DMS114 treated with DMSO at 0.1 percent for 48 hours (cell line): ENCODE data around the gene FPR3.
"Not testable (repeated sequence)": the region's sequence is repeated elsewhere in the genome, so short reads cannot be mapped to it uniquely, and the experiment has no call there.

ENCODE experiments used
- DNase-seq: peaks from one replicate; lab custom pipeline; 2025; ENCODE audit not compliant: unreplicated experiment; lab: John Stamatoyannopoulos, UW

Gene FPR3

DNA sequence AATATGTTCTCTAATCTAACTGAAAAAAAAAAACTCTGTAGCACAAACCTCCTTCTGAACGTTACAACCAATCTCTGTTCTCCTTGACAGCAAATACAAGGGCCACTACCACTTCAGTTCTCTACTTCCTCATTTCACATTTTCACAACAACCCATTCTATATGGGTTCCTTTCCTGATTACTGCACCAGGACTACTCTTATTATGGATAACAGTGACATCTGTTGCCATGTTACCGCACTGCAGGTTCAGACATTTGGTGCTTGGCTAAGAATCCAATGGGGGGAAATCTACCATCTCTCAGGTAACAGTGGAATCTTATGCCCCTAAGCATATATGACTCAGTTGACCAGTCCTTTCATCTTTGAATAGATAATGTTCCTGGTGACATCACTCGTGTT, 11.6 kb upstream of the FPR3 start:
- DNase-seq = peak; percentile 36

DNA sequence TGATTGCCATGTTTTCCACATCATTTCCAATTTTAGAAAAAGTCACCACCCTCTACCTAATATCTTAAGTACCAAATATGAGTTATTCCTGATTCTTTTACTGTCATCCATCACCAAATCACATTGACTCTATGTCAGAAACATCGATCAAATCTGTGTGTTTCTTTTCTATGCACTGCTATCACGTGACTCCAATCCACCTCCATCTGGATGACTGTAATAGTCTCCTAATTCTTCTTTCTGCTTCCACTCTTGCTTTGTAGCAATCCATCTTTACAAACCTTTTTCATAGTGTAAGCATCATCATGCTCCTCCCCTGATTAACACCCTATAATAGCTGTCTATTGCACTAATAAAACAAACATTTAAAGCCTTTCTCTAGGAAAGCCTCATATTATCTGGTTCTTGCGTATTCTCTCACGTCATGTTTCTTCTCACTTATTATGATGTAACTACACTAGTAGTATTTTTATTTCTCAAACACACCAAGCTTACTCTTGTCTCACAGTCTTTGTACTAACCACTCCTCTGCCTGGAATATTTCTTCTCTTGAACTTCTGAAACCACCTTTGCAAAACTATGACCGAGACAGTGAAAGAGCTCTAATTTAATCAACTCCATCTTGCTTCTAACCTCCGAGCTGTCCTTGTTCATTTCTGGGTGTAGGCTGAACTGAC, 10.7 kb upstream of the FPR3 start:
- no peak for DNase-seq

DNA sequence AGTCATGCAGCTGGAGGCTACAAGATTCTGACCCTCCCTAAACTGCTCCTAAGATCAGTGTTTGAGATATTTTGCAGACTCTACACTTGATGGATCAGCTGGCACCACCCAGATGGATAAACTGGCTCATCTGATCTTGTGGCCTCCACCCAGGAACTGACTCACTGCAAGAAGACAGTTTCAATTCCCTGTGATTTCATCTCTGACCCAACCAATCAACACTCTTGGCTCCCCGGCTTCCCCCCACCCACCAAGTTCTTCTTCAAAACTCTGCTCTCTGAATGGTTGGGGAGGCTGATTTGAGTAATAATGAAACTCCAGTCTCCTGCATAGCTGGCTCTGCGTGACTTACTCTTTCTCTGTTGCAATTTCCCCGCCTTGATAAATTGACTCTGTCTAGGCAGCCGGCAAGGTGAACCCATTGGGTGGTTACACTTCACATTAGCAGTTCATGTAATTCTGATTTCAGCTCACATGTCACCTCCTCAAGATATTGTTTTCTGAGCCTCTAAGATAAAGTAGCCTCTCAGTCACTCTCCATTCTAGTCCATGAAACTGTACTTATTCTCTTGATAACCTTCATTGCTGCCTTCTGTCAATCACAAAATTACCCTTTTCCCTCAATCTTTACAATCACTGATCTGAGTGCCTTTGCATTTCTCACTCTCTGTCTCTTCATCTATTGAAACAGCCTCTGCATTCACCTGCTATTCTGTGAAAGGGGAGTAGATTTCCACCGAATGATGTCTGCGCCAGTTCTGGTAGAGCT, 9.9 kb upstream of the FPR3 start:
- no peak for DNase-seq

DNA sequence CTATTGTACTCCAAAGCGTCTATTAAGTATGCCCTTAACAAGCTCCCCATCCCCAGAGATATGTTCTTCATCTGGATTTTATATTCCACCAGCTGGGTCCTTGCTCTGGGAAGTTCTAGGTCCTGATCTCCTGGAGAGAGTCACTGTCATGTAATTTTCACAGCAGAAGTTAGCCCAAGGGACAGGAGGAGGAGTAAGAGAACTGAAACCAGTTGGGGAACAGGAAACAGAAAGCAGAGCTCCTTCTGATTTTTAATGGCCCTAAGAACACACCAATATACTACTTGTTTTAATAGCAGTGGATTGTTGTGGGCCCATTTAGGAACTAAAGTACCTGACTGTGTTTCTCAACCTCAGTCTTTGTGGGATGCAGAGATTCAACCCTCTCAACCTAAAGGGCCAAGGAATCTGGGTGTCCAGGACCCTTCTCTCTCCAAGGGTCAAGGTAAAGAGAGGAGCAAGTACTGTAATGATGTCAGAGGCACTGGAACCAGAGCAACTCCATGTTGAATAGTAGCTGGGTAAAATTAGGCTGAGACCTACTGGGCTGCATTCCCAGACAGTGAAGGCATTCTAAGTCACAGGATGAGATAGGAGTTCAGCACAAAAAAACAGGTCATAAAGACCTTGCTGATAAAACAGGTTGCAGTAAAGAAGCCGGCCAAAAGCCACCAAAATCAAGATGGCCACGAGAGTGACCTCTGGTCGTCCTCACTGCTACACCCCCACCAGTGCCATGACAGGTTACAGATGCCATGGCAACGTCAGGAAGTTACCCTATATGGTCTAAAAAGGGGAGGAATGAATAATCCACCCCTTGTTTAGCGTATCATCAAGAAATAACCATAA, 8.1 kb upstream of the FPR3 start:
- DNase-seq = no peak

DNA sequence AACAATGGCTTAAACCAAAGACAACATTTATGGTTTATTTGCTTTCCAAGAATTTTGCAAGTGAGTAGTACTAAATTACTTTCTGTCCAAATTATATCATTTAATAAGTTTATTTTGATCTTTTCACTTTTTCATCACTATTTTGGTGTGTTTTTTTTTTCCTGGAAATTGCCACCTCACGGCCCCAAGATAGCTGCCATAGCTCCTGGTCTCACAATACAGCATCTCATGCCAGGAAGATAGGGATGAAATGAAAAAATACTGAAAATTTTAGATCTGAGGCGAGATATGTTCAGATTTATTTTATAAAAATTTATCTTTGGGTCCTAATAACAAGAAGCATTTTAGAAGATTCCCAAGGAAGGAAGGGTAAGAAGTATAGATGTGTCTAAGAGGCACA, 6.9 kb upstream of the FPR3 start:
- DNase-seq = no peak

GRCh38 chr19:51789061-51789795, 5.7 kb upstream of the FPR3 start:
- DNase-seq = no peak

DNA sequence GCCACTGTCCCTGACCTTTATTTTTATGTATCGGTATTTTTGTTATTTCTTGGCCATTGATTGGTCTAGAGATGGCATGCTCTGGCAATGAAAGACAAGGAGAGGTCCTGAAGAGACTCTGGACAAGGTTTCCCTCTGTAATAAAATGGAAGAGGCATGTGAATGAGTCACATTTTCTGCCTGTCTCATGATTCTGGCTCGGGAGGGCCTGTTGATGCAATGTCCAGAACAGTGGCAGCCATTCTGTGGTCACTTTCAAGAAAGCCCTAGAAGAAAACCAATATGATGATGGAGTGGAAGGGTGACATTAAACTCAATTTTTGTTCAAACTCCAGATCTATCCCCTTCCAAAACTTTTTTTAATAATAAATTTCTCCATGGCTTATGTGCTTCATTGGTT, 2.0 kb upstream of the FPR3 start:
- no peak for DNase-seq

DNA sequence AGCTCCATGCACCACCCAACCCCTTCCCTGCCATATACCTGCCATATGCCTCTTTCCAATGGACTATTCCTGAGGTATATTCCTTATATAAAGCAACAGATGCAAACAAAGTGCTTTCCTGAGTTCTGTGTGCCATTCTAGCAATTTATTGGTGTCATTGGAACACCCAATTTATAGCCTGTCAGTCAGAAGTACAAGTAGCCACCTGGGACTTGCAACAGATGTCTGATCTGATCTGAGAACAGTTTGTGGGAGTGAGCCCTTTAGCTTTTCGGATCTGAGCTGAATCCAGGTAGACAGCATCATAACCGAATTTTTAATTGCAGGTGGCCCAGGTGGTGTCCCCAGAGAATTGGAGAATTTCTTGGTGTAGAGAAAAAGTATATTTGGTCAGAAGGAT, 963 bp upstream of the FPR3 start:
- DNase-seq = no peak

DNA sequence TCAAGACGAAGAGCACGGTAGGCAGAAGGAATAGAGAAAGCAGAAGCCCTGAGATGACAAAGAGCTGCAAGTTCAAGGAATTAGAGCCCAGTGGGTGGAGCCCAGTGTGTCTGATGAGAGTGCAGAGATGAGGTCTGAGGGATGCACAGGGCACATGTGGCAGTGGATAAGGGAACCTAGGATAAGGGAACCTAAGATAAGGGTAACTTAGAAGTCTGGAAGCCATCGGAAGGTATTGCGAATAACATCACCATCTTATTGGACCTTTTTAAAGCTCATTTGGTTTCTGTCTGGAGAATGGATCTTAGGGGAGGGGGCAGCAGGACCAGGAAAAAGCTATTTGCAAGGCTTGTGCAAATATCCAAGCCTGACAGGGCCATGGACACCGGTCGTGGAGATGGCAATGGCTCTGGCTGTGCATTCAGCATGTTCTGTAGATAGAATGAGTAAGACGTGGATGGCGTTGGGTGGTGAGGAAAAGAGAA, 1.3 kb downstream of the FPR3 start:
- no peak for DNase-seq

GRCh38 chr19:51797480-51797879, 2.5 kb downstream of the FPR3 start:
- DNase-seq = no peak

GRCh38 chr19:51798062-51798461, 3.1 kb downstream of the FPR3 start:
- no peak for DNase-seq

DNA sequence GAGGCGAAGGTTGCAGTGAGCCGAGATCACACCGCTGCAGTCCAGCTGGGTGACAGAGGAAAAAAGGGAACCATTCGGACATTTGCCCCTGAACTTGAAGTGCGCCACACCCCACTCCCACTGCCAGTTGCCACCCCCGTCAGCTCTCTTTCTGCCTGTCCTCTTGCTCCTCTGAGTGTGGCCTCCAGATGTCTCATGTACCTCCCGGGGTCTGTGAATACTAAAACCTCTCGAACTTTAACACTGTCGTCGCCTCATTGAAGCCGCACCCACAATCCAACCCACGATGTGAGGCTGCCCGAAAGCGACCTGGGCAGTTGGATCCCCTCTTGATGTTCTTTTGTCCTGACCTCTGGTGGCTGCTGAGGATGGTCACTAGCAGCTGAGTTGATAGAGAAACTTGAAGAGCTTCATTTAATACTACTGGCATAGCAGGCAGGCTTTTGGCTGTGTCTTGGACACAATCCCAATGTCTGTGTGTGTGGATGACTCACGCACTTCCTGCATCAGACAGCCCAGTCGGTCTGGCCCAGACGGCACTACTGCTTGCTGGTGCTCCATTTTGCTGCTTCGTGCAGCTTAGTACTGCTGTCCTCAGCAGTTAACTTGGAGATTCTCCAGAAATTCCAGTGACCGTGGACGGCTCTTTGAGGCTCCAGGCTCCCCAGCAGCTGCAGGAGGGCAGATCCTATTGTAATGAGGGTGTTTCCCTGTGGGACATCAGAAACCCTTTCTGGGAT, 4.2 kb downstream of the FPR3 start:
- no peak for DNase-seq

GRCh38 chr19:51799774-51800472, 5.0 kb downstream of the FPR3 start:
- no peak for DNase-seq

GRCh38 chr19:51800473-51801244, 5.7 kb downstream of the FPR3 start:
- DNase-seq = no peak

DNA sequence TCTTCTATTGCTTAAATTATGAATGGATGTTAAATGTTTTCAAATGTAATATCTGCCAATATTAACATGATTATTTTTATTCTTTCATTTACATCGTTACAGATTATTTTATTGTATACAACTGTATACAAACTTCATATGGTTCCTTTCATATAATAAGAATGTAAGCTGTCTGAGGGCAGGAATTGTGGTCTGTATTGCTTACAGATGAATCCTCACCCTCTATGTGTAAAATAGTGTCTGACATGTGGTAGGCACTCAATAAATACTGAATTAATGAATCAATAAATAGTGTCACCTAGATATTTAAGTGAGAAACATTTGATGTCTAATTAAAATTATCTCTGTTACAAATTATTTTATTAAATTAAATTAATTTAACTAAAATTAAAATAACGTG, 7.8 kb downstream of the FPR3 start:
- DNase-seq = no peak

GRCh38 chr19:51803519-51803918, 8.6 kb downstream of the FPR3 start:
- no peak for DNase-seq

- DNase-seq = no peak
Measured at GRCh38 chr19:51803967-51804366, 9.0 kb downstream of the FPR3 start.

DNA sequence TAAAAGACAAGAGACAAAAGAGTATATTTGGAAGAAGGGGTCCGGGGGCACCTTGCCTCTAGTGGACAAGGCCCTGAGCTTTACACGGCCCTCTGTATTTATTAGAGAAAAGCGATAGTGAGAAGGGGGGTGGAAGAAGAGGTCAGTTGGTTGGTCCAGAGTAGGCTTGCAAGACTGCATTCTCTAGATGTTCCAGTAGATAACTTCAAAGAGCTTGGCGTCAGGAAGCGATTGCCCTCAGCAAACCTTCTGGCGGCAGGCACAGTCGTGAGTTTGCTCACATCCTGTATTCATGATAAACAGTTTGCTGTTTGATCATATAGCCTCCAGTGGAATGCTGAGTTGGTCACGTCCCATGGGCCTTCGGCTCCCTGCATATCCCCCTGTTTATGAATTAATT, 9.8 kb downstream of the FPR3 start:
- DNase-seq = not testable (repeated sequence)

GRCh38 chr19:51805396-51805795, 10.4 kb downstream of the FPR3 start:
- not testable (repeated sequence) for DNase-seq
